Measurements from ENCODE around the gene CD55. TPM values are rescaled to one million over a fixed set of nuclear protein-coding genes. Genes with fewer than 3 reads are reported as not detected.
A peak's percentile ranks its signal among the peaks of the same experiment; 100 is the strongest.

CD55 gene
- total and polyA plus RNA-seq, 4 donors = 160 to 293 (median 255) TPM

DNA sequence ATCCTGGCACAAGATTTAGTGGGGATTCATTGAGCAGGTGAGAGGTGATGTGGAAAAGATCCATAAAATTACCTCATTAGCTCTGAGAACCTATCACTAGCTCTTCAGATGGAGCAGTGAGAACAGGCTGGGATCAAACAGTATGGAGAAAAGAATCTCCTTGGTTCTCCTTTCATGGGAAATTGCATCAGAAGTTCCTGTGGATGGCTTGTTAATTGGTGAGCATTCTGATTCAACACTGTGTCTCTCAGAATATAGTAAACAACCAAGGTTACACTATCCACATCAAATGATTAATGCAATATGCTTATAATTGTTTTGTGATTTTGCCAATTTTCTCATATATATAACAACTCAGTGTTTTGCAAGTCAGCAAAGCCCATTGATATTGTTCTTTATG, 8.3 kb upstream of the CD55 start:
- no peak for TF ChIP-seq CTCF (IDR thresholded peaks at IDR 0.05; ENCODE audit: control extremely low read depth, extremely low read depth)
- no peak for DNase-seq
- H3K4me1 ChIP-seq (ENCODE audit: control insufficient read depth in 5 of 5, insufficient read depth in 5 of 5, low read length in 5 of 5) = peaks cover 4 to 17% (median 4%) of the 10 kb centered on the region in 5 donors

DNA sequence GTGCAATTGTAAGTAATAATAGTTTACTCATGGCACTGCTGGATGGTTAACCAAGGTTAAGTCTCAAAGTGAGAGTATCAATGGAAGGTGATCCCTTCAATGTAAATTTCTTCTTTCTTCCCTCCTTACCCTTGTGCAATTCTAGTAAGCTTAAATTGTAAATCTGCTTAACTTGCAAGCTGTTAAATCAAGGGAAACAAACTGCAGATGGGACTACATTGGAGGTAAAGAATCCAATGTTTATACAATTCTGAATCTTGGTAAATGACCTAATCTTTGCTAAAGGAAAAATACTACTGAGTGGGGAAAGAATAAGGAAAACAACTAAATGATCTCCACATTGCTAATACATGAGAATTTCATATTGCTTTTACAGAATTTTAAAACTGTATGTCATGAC, 6.7 kb upstream of the CD55 start:
- peaks cover 4 to 17% (median 4%) of the 10 kb centered on the region in 5 donors for H3K4me1 ChIP-seq (ENCODE audit: control insufficient read depth in 5 of 5, insufficient read depth in 5 of 5, low read length in 5 of 5)
- TF ChIP-seq CTCF (IDR thresholded peaks at IDR 0.05; ENCODE audit: control extremely low read depth, extremely low read depth) = no peak
- DNase-seq (no peak), ATAC-seq (ENCODE audit: insufficient read depth, low FRiP score) (no peak)
- no peak overlapping the region for H3K4me3 ChIP-seq
- H3K36me3 ChIP-seq (ENCODE audit: control insufficient read depth in 4 of 4, insufficient read depth in 4 of 4, low read length in 4 of 4) = no peaks in the 10 kb centered on the region
- peaks cover 0 to 4% (median 0%) of the 10 kb centered on the region in 4 donors for H3K9me3 ChIP-seq (ENCODE audit: control insufficient read depth in 4 of 4, insufficient read depth in 3 of 4, low read length in 3 of 4)
- no peaks in the 10 kb centered on the region for H3K27me3 ChIP-seq (ENCODE audit: control insufficient read depth in 3 of 3, insufficient read depth in 3 of 3, low read length in 2 of 3)
- no peak overlapping the region for H3K9ac ChIP-seq (ENCODE audit: insufficient read depth in 1 of 2, low read length in 2 of 2)
- H3K27ac ChIP-seq (ENCODE audit: low read depth in 1 of 2, low read length in 1 of 2) = no peak overlapping the region

More for the DNA sequence above, 8.3 kb upstream of the CD55 start:
- Histone ChIP-seq H3K27me3 (ENCODE audit: control insufficient read depth in 3 of 3, insufficient read depth in 3 of 3, low read length in 2 of 3) (no peaks in the 10 kb centered on the region), H3K9ac (ENCODE audit: insufficient read depth in 1 of 2, low read length in 2 of 2) (no peak overlapping the region), H3K27ac (ENCODE audit: low read depth in 1 of 2, low read length in 1 of 2) (no peak overlapping the region), H3K9me3 (ENCODE audit: control insufficient read depth in 4 of 4, insufficient read depth in 3 of 4, low read length in 3 of 4) (peaks cover 0 to 4% (median 0%) of the 10 kb centered on the region in 4 donors), H3K36me3 (ENCODE audit: control insufficient read depth in 4 of 4, insufficient read depth in 4 of 4, low read length in 4 of 4) (no peaks in the 10 kb centered on the region), H3K4me3 (no peak overlapping the region)
- no peak for ATAC-seq (ENCODE audit: insufficient read depth, low FRiP score)

DNA sequence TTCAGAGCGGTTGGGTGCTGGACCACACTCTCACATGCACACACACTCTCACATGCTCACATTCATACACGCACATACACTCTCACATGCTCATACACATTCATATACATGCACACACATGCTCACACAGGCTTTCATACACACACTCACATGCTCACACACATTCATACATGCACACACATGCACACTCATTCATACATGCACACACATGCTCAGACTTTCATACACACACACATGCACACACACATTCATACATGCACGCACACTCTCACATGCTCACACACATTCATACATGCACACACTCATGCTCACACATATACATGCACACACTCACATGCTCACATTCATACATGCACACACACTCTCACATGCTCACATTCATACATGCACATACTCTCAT, 6.0 kb upstream of the CD55 start:
- WGBS, 2 donors = 97 to 98% methylated on average over 3 of the region's 3 CpGs
- H3K9ac ChIP-seq (ENCODE audit: insufficient read depth in 1 of 2, low read length in 2 of 2) = no peak overlapping the region
- no peak for ATAC-seq (ENCODE audit: insufficient read depth, low FRiP score)
- H3K4me1 ChIP-seq (ENCODE audit: control insufficient read depth in 5 of 5, insufficient read depth in 5 of 5, low read length in 5 of 5) = peaks cover 4 to 17% (median 4%) of the 10 kb centered on the region in 5 donors
- H3K36me3 ChIP-seq (ENCODE audit: control insufficient read depth in 4 of 4, insufficient read depth in 4 of 4, low read length in 4 of 4) = no peaks in the 10 kb centered on the region
- H3K27ac ChIP-seq (ENCODE audit: low read depth in 1 of 2, low read length in 1 of 2) = peak overlapping the region in 1 of 2 donors; percentile 45
- TF ChIP-seq CTCF (IDR thresholded peaks at IDR 0.05; ENCODE audit: control extremely low read depth, extremely low read depth) = no peak
- no peak overlapping the region for H3K4me3 ChIP-seq
- H3K9me3 ChIP-seq (ENCODE audit: control insufficient read depth in 4 of 4, insufficient read depth in 3 of 4, low read length in 3 of 4) = peaks cover 0 to 4% (median 0%) of the 10 kb centered on the region in 4 donors
- no peak for DNase-seq
- no peaks in the 10 kb centered on the region for H3K27me3 ChIP-seq (ENCODE audit: control insufficient read depth in 3 of 3, insufficient read depth in 3 of 3, low read length in 2 of 3)

DNA sequence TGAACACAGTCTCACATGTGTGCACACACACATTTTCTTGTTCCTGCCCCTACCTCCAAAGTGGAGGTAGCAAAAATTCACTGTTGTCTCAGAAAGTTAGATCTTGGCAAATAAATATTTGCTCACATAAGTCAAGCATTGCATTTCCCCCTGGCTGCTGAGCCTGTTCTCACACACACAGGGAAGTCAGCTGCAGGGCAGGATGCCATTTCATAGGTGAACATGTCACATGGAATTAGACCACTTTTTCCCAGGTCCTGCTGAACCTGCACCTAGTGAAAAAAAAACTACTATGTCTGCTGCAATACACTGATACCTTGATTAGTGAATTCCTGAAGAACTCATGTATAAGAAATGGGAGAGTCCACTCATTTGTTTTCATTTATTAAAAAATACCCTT, 5.3 kb upstream of the CD55 start:
- no peak overlapping the region for H3K27ac ChIP-seq (ENCODE audit: low read depth in 1 of 2, low read length in 1 of 2)
- ATAC-seq (ENCODE audit: insufficient read depth, low FRiP score) (no peak), DNase-seq (peak; percentile 34 to 65 (median 38))
- H3K4me1 ChIP-seq (ENCODE audit: control insufficient read depth in 5 of 5, insufficient read depth in 5 of 5, low read length in 5 of 5) = peaks cover 4 to 21% (median 9%) of the 10 kb centered on the region in 5 donors
- no peaks in the 10 kb centered on the region for H3K36me3 ChIP-seq (ENCODE audit: control insufficient read depth in 4 of 4, insufficient read depth in 4 of 4, low read length in 4 of 4)
- H3K9me3 ChIP-seq (ENCODE audit: control insufficient read depth in 4 of 4, insufficient read depth in 3 of 4, low read length in 3 of 4) = peaks cover 0 to 4% (median 0%) of the 10 kb centered on the region in 4 donors
- no peak overlapping the region for H3K9ac ChIP-seq (ENCODE audit: insufficient read depth in 1 of 2, low read length in 2 of 2)
- no peak overlapping the region for H3K4me3 ChIP-seq
- no peaks in the 10 kb centered on the region for H3K27me3 ChIP-seq (ENCODE audit: control insufficient read depth in 3 of 3, insufficient read depth in 3 of 3, low read length in 2 of 3)
- no peak for TF ChIP-seq CTCF (IDR thresholded peaks at IDR 0.05; ENCODE audit: control extremely low read depth, extremely low read depth)
